ENCODE measurements around the gene CAMK1D.

The CAMK1D gene

DNA sequence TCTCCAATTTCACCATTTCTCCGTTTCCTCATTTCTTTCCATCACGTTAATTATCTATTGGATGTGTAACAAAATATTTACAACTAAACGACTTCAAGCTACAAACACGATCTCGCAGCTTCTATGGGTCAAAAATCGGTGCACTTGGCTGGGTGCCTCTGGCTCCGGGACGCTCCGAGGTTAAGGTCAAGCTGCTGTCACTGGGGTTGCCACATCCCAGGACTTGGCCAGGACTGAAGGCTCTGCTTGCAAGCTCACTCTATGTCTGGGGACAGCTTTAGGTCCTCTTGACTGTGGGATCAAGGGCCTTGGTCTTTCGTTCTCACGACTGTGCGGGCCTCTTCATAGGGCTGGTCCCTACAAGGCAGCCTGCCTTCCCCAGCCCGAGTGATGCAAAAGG is 492.5 kb downstream of the CAMK1D start:
- no peak overlapping the region for H3K9ac ChIP-seq (ENCODE audit: low read depth, low read length)
- no peaks in the 10 kb centered on the region for H3K27me3 ChIP-seq (ENCODE audit: insufficient read depth, low read length, poor library complexity)
- no peaks in the 10 kb centered on the region for H3K9me3 ChIP-seq (ENCODE audit: insufficient read depth, low read length, severe bottlenecking)
- H3K4me2 ChIP-seq (ENCODE audit: insufficient read depth, low read length) = no peak overlapping the region
- DNase-seq (no peak), ATAC-seq (ENCODE audit: insufficient read depth, low read depth) (no peak)
- H2AFZ ChIP-seq (ENCODE audit: low read depth, low read length) = no peak overlapping the region
- H4K20me1 ChIP-seq (ENCODE audit: insufficient read depth, low read length) = no peaks in the 10 kb centered on the region
- no peak overlapping the region for H3K4me3 ChIP-seq (ENCODE audit: low read depth in 1 of 2, low read length in 2 of 2)
- H3K4me1 ChIP-seq (ENCODE audit: insufficient read depth, low read length) = no peaks in the 10 kb centered on the region
- no peaks in the 10 kb centered on the region for H3K36me3 ChIP-seq (ENCODE audit: insufficient read depth, low read length)
- TF ChIP-seq CTCF (IDR thresholded peaks at IDR 0.05; ENCODE audit: borderline replicate concordance, extremely low read depth, low read length, poor library complexity, severe bottlenecking) (no peak), EZH2 (IDR thresholded peaks at IDR 0.05; ENCODE audit: borderline replicate concordance, low read depth, low read length, severe bottlenecking) (no peak)
- no peaks in the 10 kb centered on the region for H3K79me2 ChIP-seq (ENCODE audit: insufficient read depth, low read length)
- H3K27ac ChIP-seq (ENCODE audit: low read length) = no peak overlapping the region

DNA sequence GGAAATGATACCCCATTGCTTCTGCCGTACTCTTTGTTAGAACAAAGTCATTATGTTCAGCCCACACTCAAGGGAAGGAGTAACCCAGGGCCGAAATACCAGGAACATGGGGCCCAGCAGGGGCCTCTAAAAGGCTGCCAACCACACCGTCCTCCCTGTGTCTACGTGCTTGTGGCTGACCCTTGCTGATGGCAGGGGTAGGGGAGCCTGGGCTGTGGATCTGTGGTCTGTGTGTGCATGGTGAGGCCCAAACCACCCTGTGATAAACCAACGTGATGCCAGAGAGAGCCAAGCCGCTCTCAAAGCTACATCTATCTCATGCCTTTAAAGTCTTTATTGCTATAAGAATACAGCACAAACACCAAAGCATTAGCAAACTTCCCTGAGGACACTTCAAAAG is 493.0 kb downstream of the CAMK1D start:
- Histone ChIP-seq H4K20me1 (ENCODE audit: insufficient read depth, low read length) (no peaks in the 10 kb centered on the region), H2AFZ (ENCODE audit: low read depth, low read length) (no peak overlapping the region), H3K79me2 (ENCODE audit: insufficient read depth, low read length) (no peaks in the 10 kb centered on the region), H3K27ac (ENCODE audit: low read length) (no peak overlapping the region), H3K4me2 (ENCODE audit: insufficient read depth, low read length) (no peak overlapping the region), H3K9ac (ENCODE audit: low read depth, low read length) (no peak overlapping the region), H3K27me3 (ENCODE audit: insufficient read depth, low read length, poor library complexity) (no peaks in the 10 kb centered on the region), H3K9me3 (ENCODE audit: insufficient read depth, low read length, severe bottlenecking) (no peaks in the 10 kb centered on the region), H3K4me3 (ENCODE audit: low read depth in 1 of 2, low read length in 2 of 2) (no peak overlapping the region), H3K36me3 (ENCODE audit: insufficient read depth, low read length) (no peaks in the 10 kb centered on the region), H3K4me1 (ENCODE audit: insufficient read depth, low read length) (no peaks in the 10 kb centered on the region)
- DNase-seq (no peak), ATAC-seq (ENCODE audit: insufficient read depth, low read depth) (no peak)
- no peak for TF ChIP-seq EZH2 (IDR thresholded peaks at IDR 0.05; ENCODE audit: borderline replicate concordance, low read depth, low read length, severe bottlenecking)
- no peak for TF ChIP-seq CTCF (IDR thresholded peaks at IDR 0.05; ENCODE audit: borderline replicate concordance, extremely low read depth, low read length, poor library complexity, severe bottlenecking)

DNA sequence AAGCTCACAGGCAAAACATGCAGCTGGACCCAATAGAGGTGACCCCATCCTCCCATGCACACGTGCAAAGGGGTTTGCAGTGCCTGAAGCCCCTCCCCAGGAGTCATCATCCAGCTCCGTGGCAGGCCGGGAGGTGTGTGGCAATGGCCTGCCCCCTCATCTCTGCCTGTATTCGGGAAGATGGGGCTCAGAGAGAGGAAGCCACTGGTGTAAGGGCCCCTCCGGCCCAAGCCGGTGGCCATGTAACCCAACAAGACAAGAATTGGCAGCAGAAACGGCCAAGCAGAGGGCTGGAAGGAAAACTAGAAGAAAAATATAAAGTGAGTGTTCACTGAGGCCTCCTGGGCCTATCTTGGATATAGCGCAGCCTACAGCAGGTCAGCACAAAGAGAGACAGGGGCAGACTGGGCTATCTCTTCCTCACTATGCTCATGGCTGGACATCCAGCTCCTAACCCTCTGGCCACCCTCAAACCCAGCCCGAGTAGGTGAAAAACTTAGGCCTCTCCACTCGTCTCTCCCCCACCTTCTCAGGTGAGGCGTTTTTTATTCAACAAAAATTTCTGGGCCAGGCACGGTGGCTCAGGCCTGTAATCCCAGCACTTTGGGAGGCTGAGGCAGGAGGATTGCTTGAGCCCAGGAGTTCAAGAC is 494.1 kb downstream of the CAMK1D start:
- no peak for ATAC-seq (ENCODE audit: insufficient read depth, low read depth)
- H4K20me1 ChIP-seq (ENCODE audit: insufficient read depth, low read length) = no peaks in the 10 kb centered on the region
- no peak for TF ChIP-seq CTCF (IDR thresholded peaks at IDR 0.05; ENCODE audit: borderline replicate concordance, extremely low read depth, low read length, poor library complexity, severe bottlenecking)
- TF ChIP-seq EZH2 (IDR thresholded peaks at IDR 0.05; ENCODE audit: borderline replicate concordance, low read depth, low read length, severe bottlenecking) = no peak

More for the DNA sequence above, 494.1 kb downstream of the CAMK1D start:
- no peak for DNase-seq
- H3K4me1 ChIP-seq (ENCODE audit: insufficient read depth, low read length) = no peaks in the 10 kb centered on the region
- H3K4me3 ChIP-seq (ENCODE audit: low read depth in 1 of 2, low read length in 2 of 2) = no peak overlapping the region
- no peak overlapping the region for H3K27ac ChIP-seq (ENCODE audit: low read length)
- no peaks in the 10 kb centered on the region for H3K79me2 ChIP-seq (ENCODE audit: insufficient read depth, low read length)
- H3K9me3 ChIP-seq (ENCODE audit: insufficient read depth, low read length, severe bottlenecking) = no peaks in the 10 kb centered on the region
- H2AFZ ChIP-seq (ENCODE audit: low read depth, low read length) = no peak overlapping the region
- no peak overlapping the region for H3K4me2 ChIP-seq (ENCODE audit: insufficient read depth, low read length)
- H3K27me3 ChIP-seq (ENCODE audit: insufficient read depth, low read length, poor library complexity) = no peaks in the 10 kb centered on the region
- no peak overlapping the region for H3K9ac ChIP-seq (ENCODE audit: low read depth, low read length)
- no peaks in the 10 kb centered on the region for H3K36me3 ChIP-seq (ENCODE audit: insufficient read depth, low read length)

Measured in DND-41 (cell line).